Measurements from ENCODE around the gene BIRC2. TPM values are rescaled to one million over a fixed set of nuclear protein-coding genes. Genes with fewer than 3 reads are reported as not detected.

BIRC2 gene
- total RNA-seq, 1 experiment from 2014 or later: 53.5 TPM

GRCh38 chr11:102317768-102318103 lies 29.3 kb upstream of the BIRC2 start:
- CTCF ChIA-PET: interaction anchor here (0.5 kb wide), 1 partner anchor 1460 kb away, joined by 3 read pairs; no protein-coding TSS in a partner anchor
- Mint-ChIP-seq H3K27ac (ENCODE audit: unreplicated experiment) (peak overlapping the region; percentile 80), H3K4me3 (ENCODE audit: unreplicated experiment) (peak overlapping the region; percentile 89), H3K27me3 (ENCODE audit: insufficient read depth, unreplicated experiment) (no peaks in the 10 kb centered on the region), H3K4me1 (ENCODE audit: low read depth, unreplicated experiment) (peaks cover 18% of the 10 kb centered on the region), H3K9me3 (ENCODE audit: unreplicated experiment) (no peaks in the 10 kb centered on the region), H3K36me3 (ENCODE audit: insufficient read depth, unreplicated experiment) (peaks cover 7% of the 10 kb centered on the region)
- no peaks in the 10 kb centered on the region for H3K9me3 ChIP-seq
- no peak for DNase-seq
- H3K27me3 ChIP-seq (replicated peaks; ENCODE audit: control insufficient read depth, insufficient read depth, low read length): no peaks in the 10 kb centered on the region
- BruUV-seq (replicated peaks): TSS peak; percentile 69
- intact Hi-C loops (cut with micrococcal nuclease; ENCODE audit: unreplicated experiment): loop anchor here (1.0 to 2.0 kb wide), 2 partner anchors 29 to 30 kb away; partner anchors contain the start of gene BIRC2
- TF ChIP-seq CTCF (IDR thresholded peaks at IDR 0.05; ENCODE audit: insufficient read depth in 1 of 2, low read depth in 1 of 2, low read length in 1 of 2, severe bottlenecking in 1 of 2, unreplicated experiment in 1 of 2): no peak
- POLR2A ChIA-PET: no interaction called here
- peaks cover 12% of the 10 kb centered on the region for H3K4me1 ChIP-seq
- H3K36me3 ChIP-seq (ENCODE audit: control insufficient read depth, insufficient read depth, low read length): no peaks in the 10 kb centered on the region
- peak overlapping the region; percentile 58 for H3K4me3 ChIP-seq (ENCODE audit: low read depth, low read length)

GRCh38 chr11:102318469-102318868 lies 28.5 kb upstream of the BIRC2 start:
- intact Hi-C loops (cut with micrococcal nuclease; ENCODE audit: unreplicated experiment): no loop called here
- peaks cover 12% of the 10 kb centered on the region for H3K4me1 ChIP-seq
- POLR2A ChIA-PET: no interaction called here
- no peak overlapping the region for H3K4me3 Mint-ChIP-seq (ENCODE audit: unreplicated experiment)
- BruUV-seq (replicated peaks): no TSS peak
- no peak for DNase-seq
- H3K4me3 ChIP-seq (ENCODE audit: low read depth, low read length): no peak overlapping the region
- TF ChIP-seq CTCF (IDR thresholded peaks at IDR 0.05; ENCODE audit: insufficient read depth in 1 of 2, low read depth in 1 of 2, low read length in 1 of 2, severe bottlenecking in 1 of 2, unreplicated experiment in 1 of 2): no peak
- CTCF ChIA-PET: interaction anchor here (1.0 kb wide), 1 partner anchor 23 kb away, joined by 3 read pairs; no protein-coding TSS in a partner anchor
- H3K27ac Mint-ChIP-seq (ENCODE audit: unreplicated experiment): no peak overlapping the region
- H3K36me3 Mint-ChIP-seq (ENCODE audit: insufficient read depth, unreplicated experiment): peaks cover 7% of the 10 kb centered on the region
- peaks cover 13% of the 10 kb centered on the region for H3K4me1 Mint-ChIP-seq (ENCODE audit: low read depth, unreplicated experiment)
- H3K36me3 ChIP-seq (ENCODE audit: control insufficient read depth, insufficient read depth, low read length): no peaks in the 10 kb centered on the region
- H3K27me3 ChIP-seq (replicated peaks; ENCODE audit: control insufficient read depth, insufficient read depth, low read length): no peaks in the 10 kb centered on the region
- H3K27me3 Mint-ChIP-seq (ENCODE audit: insufficient read depth, unreplicated experiment): no peaks in the 10 kb centered on the region
- no peaks in the 10 kb centered on the region for H3K9me3 Mint-ChIP-seq (ENCODE audit: unreplicated experiment)
- H3K9me3 ChIP-seq: no peaks in the 10 kb centered on the region

GRCh38 chr11:102319544-102319943 lies 27.5 kb upstream of the BIRC2 start:
- peaks cover 7% of the 10 kb centered on the region for H3K36me3 Mint-ChIP-seq (ENCODE audit: insufficient read depth, unreplicated experiment)
- intact Hi-C loops (cut with micrococcal nuclease; ENCODE audit: unreplicated experiment): no loop called here
- Histone ChIP-seq H3K4me1 (peaks cover 12% of the 10 kb centered on the region), H3K4me3 (ENCODE audit: low read depth, low read length) (no peak overlapping the region), H3K36me3 (ENCODE audit: control insufficient read depth, insufficient read depth, low read length) (no peaks in the 10 kb centered on the region), H3K9me3 (no peaks in the 10 kb centered on the region), H3K27me3 (replicated peaks; ENCODE audit: control insufficient read depth, insufficient read depth, low read length) (no peaks in the 10 kb centered on the region)
- POLR2A ChIA-PET: no interaction called here
- DNase-seq: no peak
- CTCF ChIA-PET: interaction anchor here (1.0 kb wide), 1 partner anchor 25 kb away, joined by 4 read pairs; no protein-coding TSS in a partner anchor
- H3K9me3 Mint-ChIP-seq (ENCODE audit: unreplicated experiment): no peaks in the 10 kb centered on the region
- H3K4me1 Mint-ChIP-seq (ENCODE audit: low read depth, unreplicated experiment): peaks cover 13% of the 10 kb centered on the region
- BruUV-seq (replicated peaks): no TSS peak
- H3K27me3 Mint-ChIP-seq (ENCODE audit: insufficient read depth, unreplicated experiment): no peaks in the 10 kb centered on the region
- TF ChIP-seq CTCF (IDR thresholded peaks at IDR 0.05; ENCODE audit: insufficient read depth in 1 of 2, low read depth in 1 of 2, low read length in 1 of 2, severe bottlenecking in 1 of 2, unreplicated experiment in 1 of 2): no peak
- no peak overlapping the region for H3K27ac Mint-ChIP-seq (ENCODE audit: unreplicated experiment)
- no peak overlapping the region for H3K4me3 Mint-ChIP-seq (ENCODE audit: unreplicated experiment)

Data from Caco-2 (cell line).